ENCODE results near the gene BAZ1B.

DNA sequence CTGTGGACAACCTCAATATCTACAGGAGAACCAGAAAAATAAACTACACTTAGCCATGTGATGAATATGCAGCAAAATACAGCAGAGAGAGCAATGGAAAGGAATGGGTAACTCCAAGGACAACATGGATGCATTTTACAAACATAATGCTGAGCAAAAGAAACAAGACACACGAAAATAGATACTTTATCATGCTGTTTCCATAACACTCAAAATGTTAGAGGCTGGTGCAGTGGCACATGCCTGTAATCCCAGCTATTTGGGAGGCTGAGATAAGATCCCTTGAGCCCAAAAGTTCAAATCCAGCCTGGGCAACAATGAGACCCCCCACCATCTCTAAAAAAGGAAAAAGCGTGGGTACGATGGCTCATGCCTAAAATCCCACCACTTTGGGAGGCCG is 27.1 kb upstream of the BAZ1B start:
- TF ChIP-seq, protein P1, sequence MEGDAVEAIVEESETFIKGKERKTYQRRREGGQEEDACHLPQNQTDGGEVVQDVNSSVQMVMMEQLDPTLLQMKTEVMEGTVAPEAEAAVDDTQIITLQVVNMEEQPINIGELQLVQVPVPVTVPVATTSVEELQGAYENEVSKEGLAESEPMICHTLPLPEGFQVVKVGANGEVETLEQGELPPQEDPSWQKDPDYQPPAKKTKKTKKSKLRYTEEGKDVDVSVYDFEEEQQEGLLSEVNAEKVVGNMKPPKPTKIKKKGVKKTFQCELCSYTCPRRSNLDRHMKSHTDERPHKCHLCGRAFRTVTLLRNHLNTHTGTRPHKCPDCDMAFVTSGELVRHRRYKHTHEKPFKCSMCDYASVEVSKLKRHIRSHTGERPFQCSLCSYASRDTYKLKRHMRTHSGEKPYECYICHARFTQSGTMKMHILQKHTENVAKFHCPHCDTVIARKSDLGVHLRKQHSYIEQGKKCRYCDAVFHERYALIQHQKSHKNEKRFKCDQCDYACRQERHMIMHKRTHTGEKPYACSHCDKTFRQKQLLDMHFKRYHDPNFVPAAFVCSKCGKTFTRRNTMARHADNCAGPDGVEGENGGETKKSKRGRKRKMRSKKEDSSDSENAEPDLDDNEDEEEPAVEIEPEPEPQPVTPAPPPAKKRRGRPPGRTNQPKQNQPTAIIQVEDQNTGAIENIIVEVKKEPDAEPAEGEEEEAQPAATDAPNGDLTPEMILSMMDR (IDR thresholded peaks at IDR 0.05; ENCODE audit: borderline replicate concordance, extremely low read depth, low read length, poor library complexity, severe bottlenecking): no peak
- no peak for TF ChIP-seq EZH2 (IDR thresholded peaks at IDR 0.05; ENCODE audit: borderline replicate concordance, low read depth, low read length, severe bottlenecking)
